GM12801 (cell line): ENCODE results near the gene IKZF2.

ENCODE experiments used
- CTCF ChIP-seq: IDR thresholded peaks from one replicate; pipeline ENCODE4 v1.5.1; 2011; ENCODE audit warnings: control low read depth; ENCODE audit not compliant: insufficient read length; ENCODE audit errors: extremely low read depth

IKZF2 gene

GRCh38 chr2:212956665-212957607, 194.5 kb downstream of the IKZF2 start:
- no peak for TF ChIP-seq CTCF

GRCh38 chr2:212953170-212953920, 198.1 kb downstream of the IKZF2 start:
- no peak for TF ChIP-seq CTCF

GRCh38 chr2:212949786-212950185, 201.6 kb downstream of the IKZF2 start:
- no peak for TF ChIP-seq CTCF
